Fibroblast of lung (primary cell): Measurements from ENCODE around the gene RCBTB1. TPM values are rescaled to one million over a fixed set of nuclear protein-coding genes. Genes with fewer than 3 reads are reported as not detected.
A peak's percentile ranks its signal among the peaks of the same experiment; 100 is the strongest.

Source experiments
- DNase-seq, 2 donors: peaks; one replicate each; pipeline versions ENCODE4 v3.0.0 to v3.0.0-alpha.2; 2010; ENCODE audit warnings: low read depth in 2 of 2
- H2AFZ ChIP-seq: 2 replicates; pipeline ENCODE4 v1.5.1; 2012; ENCODE audit warnings: low read length, control low read depth, inconsistent platforms
- H3K27ac ChIP-seq: 2 replicates; pipeline ENCODE4 v1.5.1; 2011; ENCODE audit warnings: low read length, control low read depth; ENCODE audit not compliant: insufficient read depth
- H3K27me3 ChIP-seq: 2 replicates; pipeline ENCODE4 v1.5.1; 2011; ENCODE audit warnings: mild to moderate bottlenecking, low read length; ENCODE audit not compliant: control insufficient read depth, insufficient read depth
- H3K36me3 ChIP-seq: 2 replicates; pipeline ENCODE4 v1.5.1; 2011; ENCODE audit warnings: low read length; ENCODE audit not compliant: control insufficient read depth, insufficient read depth
- H3K4me1 ChIP-seq: 2 replicates; pipeline ENCODE4 v1.5.1; 2011; ENCODE audit warnings: low read length; ENCODE audit not compliant: control insufficient read depth, insufficient read depth; ENCODE audit errors: extremely low read depth
- H3K4me2 ChIP-seq: 2 replicates; pipeline ENCODE4 v1.5.1; 2011; ENCODE audit warnings: low read length, control low read depth; ENCODE audit not compliant: insufficient read depth; ENCODE audit errors: extremely low read depth
- H3K4me3 ChIP-seq, 4 experiments: fragments of 200-600 bp in 1 of 4; sonication (generic) in 1 of 4; replicated peaks in 1 of 4; 2 replicates each; pipeline ENCODE4 v1.5.1; 2011 to 2016; ENCODE audit warnings: low read length in 4 of 4, low read depth in 3 of 4, mild to moderate bottlenecking in 3 of 4, control low read depth in 2 of 4, inconsistent platforms in 1 of 4, mixed read lengths in 1 of 4; ENCODE audit not compliant: insufficient read depth in 1 of 4; ENCODE audit errors: control extremely low read depth in 1 of 4
- H3K79me2 ChIP-seq: 2 replicates; pipeline ENCODE4 v1.5.1; 2012; ENCODE audit warnings: mild to moderate bottlenecking, low read length, inconsistent platforms; ENCODE audit not compliant: control insufficient read depth, insufficient read depth
- H3K9ac ChIP-seq: 2 replicates; pipeline ENCODE4 v1.5.1; 2011; ENCODE audit warnings: mild to moderate bottlenecking, low read length, control low read depth; ENCODE audit not compliant: insufficient read depth
- H3K9me3 ChIP-seq: 2 replicates; pipeline ENCODE4 v1.5.1; 2012; ENCODE audit warnings: low read depth, low read length; ENCODE audit not compliant: control insufficient read depth, insufficient read depth
- H4K20me1 ChIP-seq: 2 replicates; pipeline ENCODE4 v1.5.1; 2011; ENCODE audit warnings: low read length; ENCODE audit not compliant: control insufficient read depth, insufficient read depth; ENCODE audit errors: extremely low read depth
- CTCF ChIP-seq, 2 donors: IDR thresholded peaks in 1 of 2; conservative IDR thresholded peaks in 1 of 2; 1 replicate in 1 of 2; 2 replicates in 1 of 2; pipeline ENCODE4 v1.5.1; 2011 to 2012; ENCODE audit warnings: low read length in 2 of 2, control low read depth in 1 of 2, inconsistent platforms in 1 of 2, low read depth in 1 of 2, mild to moderate bottlenecking in 1 of 2
- EZH2 ChIP-seq: IDR thresholded peaks from 2 replicates; pipeline ENCODE4 v1.5.1; 2012; ENCODE audit warnings: low read length, control low read depth, mild to moderate bottlenecking; ENCODE audit errors: missing control alignments
- polyA plus RNA-seq, 2 donors: library from polyadenylated mRNA; depleted of rRNA in 1 of 2; stranded (reverse) in 1 of 2; unstranded in 1 of 2; fragments of >200 nt; gene quantifications; 2 replicates each; pipeline ENCODE4 v1.2.1, GENCODE V29; 2011 to 2012; ENCODE audit warnings: missing spikeins in 1 of 2
- total RNA-seq: library from RNA; depleted of rRNA; stranded (reverse); fragments of >200 nt; gene quantifications from 2 replicates; pipeline ENCODE4 v1.2.1, GENCODE V29; 2014

Gene RCBTB1
- total and polyA plus RNA-seq, 2 donors (not counting 1 experiment from before 2014, with no cell fraction given), result 22.7 to 42.6 TPM

- H3K79me2 ChIP-seq, result no peaks in the 10 kb centered on the region
- no peaks in the 10 kb centered on the region for H4K20me1 ChIP-seq
- no peak within 1 kb of the TSS for H3K4me2 ChIP-seq
- H3K9ac ChIP-seq, result no peak within 1 kb of the TSS
- no peak within 1 kb of the TSS for H3K4me3 ChIP-seq
- no peaks in the 10 kb centered on the region for H3K9me3 ChIP-seq
- TF ChIP-seq CTCF (conservative IDR thresholded peaks at IDR 0.05 in 1 of 2, IDR thresholded peaks at IDR 0.05 in 1 of 2; ENCODE audit: low read depth in 1 of 2, low read length in 2 of 2) (no peak), EZH2 (no peak)
- no peaks in the 10 kb centered on the region for H3K4me1 ChIP-seq
- no peaks in the 10 kb centered on the region for H3K36me3 ChIP-seq
- DNase-seq, result no peak
- no peaks in the 10 kb centered on the region for H3K27me3 ChIP-seq
- H3K27ac ChIP-seq, result no peak within 1 kb of the TSS
- peak within 1 kb of the TSS; percentile 23 for H2AFZ ChIP-seq
Measured at GRCh38 chr13:49627831-49628652, 42.7 kb upstream of the RCBTB1 start, which contains the start of gene ARL11. TSS of gene ARL11 (plus strand) at chr13:49628507. CDS start at chr13:49630448, 1,941 bp downstream.

GRCh38 chr13:49625392-49626079, 40.2 kb upstream of the RCBTB1 start:
- H3K4me2 ChIP-seq, result no peak overlapping the region
- H3K4me1 ChIP-seq, result no peaks in the 10 kb centered on the region
- H3K27ac ChIP-seq, result no peak overlapping the region
- H3K9me3 ChIP-seq, result no peaks in the 10 kb centered on the region
- no peaks in the 10 kb centered on the region for H3K79me2 ChIP-seq
- H3K4me3 ChIP-seq, result no peak overlapping the region
- DNase-seq, result peak in 1 of 2 donors; percentile 64
- H2AFZ ChIP-seq, result peak overlapping the region; percentile 20
- no peak for TF ChIP-seq CTCF (conservative IDR thresholded peaks at IDR 0.05 in 1 of 2, IDR thresholded peaks at IDR 0.05 in 1 of 2; ENCODE audit: low read depth in 1 of 2, low read length in 2 of 2)
- TF ChIP-seq EZH2, result no peak
- no peaks in the 10 kb centered on the region for H3K36me3 ChIP-seq
- H3K27me3 ChIP-seq, result no peaks in the 10 kb centered on the region
- H3K9ac ChIP-seq, result no peak overlapping the region
- H4K20me1 ChIP-seq, result no peaks in the 10 kb centered on the region

- H3K9ac ChIP-seq, result no peak overlapping the region
Measured at GRCh38 chr13:49624229-49624628, 38.9 kb upstream of the RCBTB1 start.

More at GRCh38 chr13:49624229-49624628, 38.9 kb upstream of the RCBTB1 start:
- Histone ChIP-seq H3K4me1 (no peaks in the 10 kb centered on the region), H3K4me2 (no peak overlapping the region), H3K79me2 (no peaks in the 10 kb centered on the region), H2AFZ (no peak overlapping the region), H4K20me1 (no peaks in the 10 kb centered on the region), H3K36me3 (no peaks in the 10 kb centered on the region), H3K4me3 (no peak overlapping the region), H3K27me3 (no peaks in the 10 kb centered on the region), H3K9me3 (no peaks in the 10 kb centered on the region), H3K27ac (no peak overlapping the region)
- TF ChIP-seq CTCF (conservative IDR thresholded peaks at IDR 0.05 in 1 of 2, IDR thresholded peaks at IDR 0.05 in 1 of 2; ENCODE audit: low read depth in 1 of 2, low read length in 2 of 2) (no peak), EZH2 (no peak)
- DNase-seq, result no peak
